ENCODE data around the gene HBE1. TPM values are rescaled to one million over a fixed set of nuclear protein-coding genes. Genes with fewer than 3 reads are reported as not detected.

HBE1 gene
- total and polyA plus RNA-seq, 3 donors from 2014 or later = 0.87 TPM; not detected in 2

DNA sequence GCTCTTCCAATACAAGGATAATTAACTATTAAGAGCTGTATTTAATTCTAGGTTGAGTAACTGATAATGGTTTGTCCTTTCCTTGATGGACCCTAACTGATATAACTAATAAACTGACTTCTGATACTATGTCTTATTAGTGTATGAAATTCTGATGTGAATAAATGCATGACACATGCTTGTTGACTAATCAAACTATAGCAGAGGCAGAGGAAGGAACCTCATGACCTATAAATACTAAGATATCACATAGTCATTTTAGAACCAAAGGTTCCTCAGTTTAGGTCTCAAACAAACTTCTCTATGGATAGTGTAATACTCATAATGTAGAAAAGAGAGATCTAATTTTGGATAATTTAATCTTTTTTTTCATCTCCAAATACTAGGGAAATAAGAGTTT, 30.7 kb downstream of the HBE1 start:
- Histone ChIP-seq H3K9me3 (no peaks in the 10 kb centered on the region), H3K36me3 (ENCODE audit: low read depth, missing control alignments) (no peaks in the 10 kb centered on the region), H3K27ac (no peak overlapping the region), H3K4me3 (no peak overlapping the region), H3K27me3 (no peaks in the 10 kb centered on the region), H3K4me1 (no peaks in the 10 kb centered on the region)
- intact Hi-C loops (cut with DNase I; ENCODE audit: low total_unique reads) = no loop called here
- no peak for DNase-seq
- TF ChIP-seq CTCF (IDR thresholded peaks at IDR 0.05) = no peak
- no peak for TF ChIP-seq POLR2A (IDR thresholded peaks at IDR 0.05)

DNA sequence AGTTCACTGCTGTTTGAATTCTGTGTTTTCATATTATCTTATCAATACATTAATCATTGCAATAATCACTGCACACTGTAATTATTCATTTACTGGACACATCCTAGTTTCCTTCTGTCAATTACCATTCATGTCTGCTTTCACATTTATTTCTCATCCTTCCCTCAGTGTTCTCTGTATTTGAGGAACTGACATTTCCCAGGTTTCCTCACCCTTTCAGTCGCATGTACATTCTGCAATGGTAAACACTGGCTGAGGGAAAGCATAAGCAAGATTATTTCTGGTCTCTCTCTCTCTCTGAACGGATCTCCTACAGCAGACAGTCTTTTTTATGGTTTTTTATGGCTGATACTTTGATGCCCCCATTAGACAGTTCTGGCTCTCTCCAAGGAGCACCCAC, 31.3 kb downstream of the HBE1 start:
- DNase-seq = no peak
- Histone ChIP-seq H3K27me3 (no peaks in the 10 kb centered on the region), H3K36me3 (ENCODE audit: low read depth, missing control alignments) (no peaks in the 10 kb centered on the region), H3K4me1 (no peaks in the 10 kb centered on the region), H3K27ac (no peak overlapping the region), H3K4me3 (no peak overlapping the region), H3K9me3 (no peaks in the 10 kb centered on the region)
- intact Hi-C loops (cut with DNase I; ENCODE audit: low total_unique reads) = no loop called here
- 63 to 74% methylated on average over 2 of the region's 2 CpGs for WGBS, 2 donors
- TF ChIP-seq POLR2A (IDR thresholded peaks at IDR 0.05) (no peak), CTCF (IDR thresholded peaks at IDR 0.05) (no peak)

GRCh38 chr11:5237420-5237819, 32.3 kb downstream of the HBE1 start:
- no peak for TF ChIP-seq POLR2A (IDR thresholded peaks at IDR 0.05)
- no peak for TF ChIP-seq CTCF (IDR thresholded peaks at IDR 0.05)
- Histone ChIP-seq H3K9me3 (no peaks in the 10 kb centered on the region), H3K27me3 (no peaks in the 10 kb centered on the region), H3K4me1 (no peaks in the 10 kb centered on the region), H3K4me3 (no peak overlapping the region), H3K27ac (no peak overlapping the region), H3K36me3 (ENCODE audit: low read depth, missing control alignments) (no peaks in the 10 kb centered on the region)
- 87 to 90% methylated on average over 2 of the region's 2 CpGs for WGBS, 2 donors
- DNase-seq = no peak
- intact Hi-C loops (cut with DNase I; ENCODE audit: low total_unique reads) = no loop called here

GRCh38 chr11:5235364-5236095, 34.2 kb downstream of the HBE1 start:
- 90 to 96% methylated on average over 5 of the region's 5 CpGs for WGBS, 2 donors

More at GRCh38 chr11:5235364-5236095, 34.2 kb downstream of the HBE1 start:
- no peaks in the 10 kb centered on the region for H3K9me3 ChIP-seq
- no peaks in the 10 kb centered on the region for H3K4me1 ChIP-seq
- H3K27ac ChIP-seq = no peak overlapping the region
- TF ChIP-seq POLR2A (IDR thresholded peaks at IDR 0.05) (no peak), CTCF (IDR thresholded peaks at IDR 0.05) (no peak)
- intact Hi-C loops (cut with DNase I; ENCODE audit: low total_unique reads) = no loop called here
- no peaks in the 10 kb centered on the region for H3K36me3 ChIP-seq (ENCODE audit: low read depth, missing control alignments)
- DNase-seq = no peak
- no peak overlapping the region for H3K4me3 ChIP-seq
- H3K27me3 ChIP-seq = no peaks in the 10 kb centered on the region

Data from testis (tissue), 3 donors.